ENCODE data around the gene FAM114A2.
"Not testable (repeated sequence)": the region's sequence is repeated elsewhere in the genome, so short reads cannot be mapped to it uniquely, and the experiment has no call there.

FAM114A2 gene

DNA sequence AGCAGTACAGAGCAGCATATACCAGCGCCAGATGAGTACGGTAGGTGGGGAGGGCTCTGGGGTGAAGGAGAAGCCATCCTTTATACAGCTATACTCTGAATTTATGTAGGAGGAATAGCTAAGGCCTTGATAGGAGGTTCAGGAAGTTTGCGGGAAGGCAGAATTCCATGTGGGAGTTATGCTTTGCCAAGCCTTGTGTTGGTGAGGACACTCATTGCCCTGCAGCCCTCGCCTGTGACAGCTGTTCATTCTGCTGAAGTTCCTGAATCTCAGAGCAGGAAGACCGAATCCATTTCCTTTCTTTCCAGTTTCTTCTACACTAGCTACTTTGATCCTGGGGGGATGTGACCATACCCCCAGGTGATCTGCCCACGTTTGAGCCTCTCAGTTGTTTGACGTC, 7.8 kb upstream of the FAM114A2 start:
- no peak for DNase-seq

GRCh38 chr5:154044581-154044980, 5.9 kb upstream of the FAM114A2 start:
- no peak for DNase-seq

- no peak for DNase-seq
These were observed 5.4 kb upstream of the FAM114A2 start for GRCh38 chr5:154044099-154044498.

DNA sequence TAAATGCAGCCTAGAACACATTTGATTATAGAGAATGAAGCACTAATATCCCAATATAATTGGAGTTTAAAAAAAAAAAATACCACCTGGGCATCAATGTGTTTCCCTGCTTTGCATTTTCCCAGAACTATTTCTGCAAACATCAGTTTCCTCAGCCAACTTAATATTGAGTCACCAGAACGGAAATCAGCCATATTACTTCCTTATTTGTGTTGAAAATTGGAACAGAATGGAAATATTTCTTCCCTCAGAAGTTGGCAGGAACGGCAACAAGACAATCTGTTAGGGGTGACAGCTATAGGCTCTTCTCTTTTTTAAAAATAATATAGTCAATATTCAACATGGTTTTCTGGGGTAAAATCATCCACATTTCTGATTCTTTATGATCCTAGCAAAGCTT, 4.1 kb upstream of the FAM114A2 start:
- no peak for DNase-seq

DNA sequence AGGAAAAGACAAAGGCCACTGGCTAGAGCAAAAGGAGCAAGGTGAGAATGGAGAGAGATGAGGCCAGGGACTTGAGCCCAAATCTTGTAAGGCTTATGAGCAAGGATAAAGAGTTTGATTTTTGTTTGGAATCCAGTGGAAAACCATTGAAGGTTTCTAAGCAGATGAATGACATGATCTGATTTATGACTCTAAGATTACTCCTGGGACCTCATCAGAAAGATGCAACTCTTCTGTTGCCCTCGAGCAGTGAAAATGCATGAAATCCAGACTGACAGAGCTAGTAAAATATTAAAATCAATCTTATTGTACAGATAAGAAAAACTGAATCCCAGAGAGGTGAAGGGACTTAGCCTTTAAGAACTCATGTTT, 734 bp upstream of the FAM114A2 start:
- DNase-seq, result no peak

GRCh38 chr5:154038261-154038706, 426 bp downstream of the FAM114A2 start:
- DNase-seq, result no peak

DNA sequence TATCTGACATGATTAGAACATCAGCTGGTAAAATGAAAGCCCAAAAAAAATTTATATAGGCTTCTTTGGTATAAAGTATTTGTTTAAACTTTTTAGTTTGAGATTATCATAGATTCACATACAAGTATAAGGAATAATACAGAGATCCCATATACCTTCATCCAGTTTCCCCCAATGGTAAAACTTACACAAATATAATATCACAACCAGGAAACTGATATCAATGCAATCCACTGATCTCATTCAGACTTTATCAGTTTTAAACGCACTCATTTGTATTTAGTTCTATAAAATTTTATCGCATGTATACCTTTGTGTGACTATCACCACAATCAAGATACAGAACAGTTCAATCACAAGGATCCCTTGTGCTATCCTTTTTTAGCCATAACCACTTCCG, 3.8 kb downstream of the FAM114A2 start:
- DNase-seq, result no peak

DNA sequence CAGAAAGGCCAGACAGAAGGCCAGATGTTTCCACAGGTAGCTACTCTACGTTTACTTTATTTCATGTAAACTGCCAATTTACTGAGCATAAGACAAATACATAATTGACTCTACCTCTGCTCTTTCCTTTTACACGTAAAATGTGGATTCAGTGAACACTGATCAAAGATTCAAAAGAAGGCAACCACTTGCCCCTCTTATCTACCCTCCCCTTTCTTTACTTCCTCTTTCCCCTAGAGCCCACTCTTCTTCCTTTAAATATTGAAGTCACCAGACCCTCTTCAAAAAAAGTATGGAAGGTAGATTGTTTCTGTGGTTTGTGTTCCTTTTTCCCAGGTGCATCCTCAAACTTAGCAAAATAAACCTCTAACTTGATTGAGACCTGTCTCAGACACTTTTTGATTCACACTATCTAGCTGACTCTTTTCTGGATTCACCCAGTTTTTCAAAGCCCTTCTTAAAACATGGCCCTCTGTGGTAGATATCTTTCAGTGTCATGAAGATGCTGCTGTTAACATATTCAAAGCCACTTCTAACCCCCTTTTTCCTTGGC, 6.7 kb downstream of the FAM114A2 start:
- no peak for DNase-seq

GRCh38 chr5:154025951-154026350, 12.8 kb downstream of the FAM114A2 start:
- no peak for DNase-seq

DNA sequence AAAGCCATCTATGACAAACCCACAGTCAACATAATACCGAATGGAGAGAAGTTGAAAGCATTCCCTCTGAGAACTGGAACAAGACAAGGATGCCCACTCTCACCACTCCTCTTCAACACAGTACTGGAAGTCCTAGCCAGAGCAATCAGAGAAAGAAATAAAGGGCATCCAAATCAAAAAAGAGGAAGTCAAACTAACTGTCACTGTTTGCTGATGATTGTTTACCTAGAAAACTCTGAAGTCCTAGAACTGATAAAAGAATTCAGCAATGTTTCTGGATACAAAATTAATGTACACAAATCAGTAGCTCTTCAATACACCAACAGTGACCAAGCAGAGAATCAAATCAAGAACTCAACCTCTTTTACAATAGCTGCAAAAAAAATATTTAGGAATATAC, 19.8 kb downstream of the FAM114A2 start:
- not testable (repeated sequence) for DNase-seq

GRCh38 chr5:154015071-154015693, 23.5 kb downstream of the FAM114A2 start:
- no peak for DNase-seq

GRCh38 chr5:154010660-154011059, 28.1 kb downstream of the FAM114A2 start:
- DNase-seq, result no peak

DNA sequence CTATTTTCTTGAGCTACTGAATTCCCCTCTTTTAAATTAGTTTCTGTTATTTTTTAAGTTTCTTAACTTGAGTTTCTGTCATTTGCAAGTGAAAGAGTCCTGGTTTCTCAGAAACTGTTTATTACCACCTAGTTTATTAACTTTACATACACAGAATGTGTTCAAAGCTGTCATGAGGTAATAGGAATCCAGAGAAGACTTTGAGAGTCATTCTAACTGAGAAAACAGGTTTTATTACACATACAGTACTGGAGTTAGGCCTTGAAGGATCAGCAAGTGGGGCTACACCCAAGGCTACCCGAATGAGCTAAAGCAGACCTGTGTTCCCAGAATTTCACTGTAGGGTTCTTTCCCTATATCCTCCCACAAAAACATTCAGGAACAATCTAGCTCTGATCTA, 33.1 kb downstream of the FAM114A2 start:
- no peak for DNase-seq

GRCh38 chr5:154002511-154003020, 36.1 kb downstream of the FAM114A2 start:
- DNase-seq, result no peak

GRCh38 chr5:154002093-154002492, 36.6 kb downstream of the FAM114A2 start:
- no peak for DNase-seq

DNA sequence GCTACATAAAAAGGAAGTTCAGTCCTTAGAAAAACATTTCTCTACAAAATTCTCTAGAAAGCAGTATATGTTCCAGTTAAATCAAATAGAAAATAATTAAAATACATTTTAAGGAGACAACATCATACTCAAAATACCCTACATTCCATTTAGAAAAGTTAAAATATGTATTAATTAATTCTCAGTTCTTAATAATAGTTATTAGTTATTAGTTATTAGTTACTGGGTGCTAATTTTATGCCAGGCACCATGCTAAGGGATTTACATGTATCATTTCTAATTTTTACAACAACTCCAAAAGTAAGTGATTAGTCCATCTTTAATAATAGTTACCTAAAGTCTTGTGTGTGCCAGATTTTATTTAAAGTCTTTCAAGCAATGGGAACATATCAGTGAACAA, 38.0 kb downstream of the FAM114A2 start:
- no peak for DNase-seq

GRCh38 chr5:153999995-154000394, 38.7 kb downstream of the FAM114A2 start:
- no peak for DNase-seq

DNA sequence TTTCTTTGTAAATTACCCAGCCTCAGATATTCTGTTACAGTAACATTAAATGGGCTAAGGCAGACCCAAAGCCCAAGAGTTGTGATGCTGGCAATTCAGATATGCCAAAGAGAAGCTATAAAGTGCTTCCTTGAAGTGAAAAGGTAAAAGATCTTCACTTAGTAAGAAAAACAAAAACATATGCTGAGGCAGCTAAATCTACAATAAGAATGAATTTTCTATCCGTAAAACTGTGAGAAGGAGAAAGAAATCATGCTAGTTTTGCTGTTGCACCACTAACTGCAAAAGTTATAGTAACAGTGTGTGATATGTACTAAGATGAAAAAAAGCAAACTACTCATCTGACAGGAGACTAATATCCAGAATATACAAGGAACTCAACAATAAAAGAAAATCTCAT, 39.9 kb downstream of the FAM114A2 start:
- DNase-seq, result no peak

DNA sequence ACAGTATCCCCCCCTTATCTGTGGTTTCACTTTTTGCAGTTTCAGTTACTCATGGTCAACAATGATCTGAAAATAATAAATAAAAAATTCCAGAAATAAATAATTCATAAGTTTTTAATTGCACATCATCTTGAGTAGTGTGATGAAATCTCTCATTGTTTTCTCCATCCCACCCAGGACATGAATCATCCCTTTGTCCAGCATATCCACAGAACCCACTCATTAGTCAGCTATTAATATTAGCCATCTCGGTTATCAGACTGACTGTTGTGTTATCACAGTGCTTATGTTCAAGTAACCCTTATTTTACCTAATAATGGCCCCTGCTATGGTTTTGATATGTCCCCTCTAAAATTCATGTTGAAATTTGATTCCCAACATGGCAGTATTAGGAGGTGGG, 40.7 kb downstream of the FAM114A2 start:
- DNase-seq, result no peak

GRCh38 chr5:153991168-153991567, 47.5 kb downstream of the FAM114A2 start:
- DNase-seq, result no peak

- DNase-seq, result no peak
These were observed 50.2 kb downstream of the FAM114A2 start for GRCh38 chr5:153988510-153988909.

- no peak for DNase-seq
These were observed 51.4 kb downstream of the FAM114A2 start for GRCh38 chr5:153987301-153987700.

GRCh38 chr5:153985498-153985897, 53.2 kb downstream of the FAM114A2 start:
- DNase-seq, result no peak

DNA sequence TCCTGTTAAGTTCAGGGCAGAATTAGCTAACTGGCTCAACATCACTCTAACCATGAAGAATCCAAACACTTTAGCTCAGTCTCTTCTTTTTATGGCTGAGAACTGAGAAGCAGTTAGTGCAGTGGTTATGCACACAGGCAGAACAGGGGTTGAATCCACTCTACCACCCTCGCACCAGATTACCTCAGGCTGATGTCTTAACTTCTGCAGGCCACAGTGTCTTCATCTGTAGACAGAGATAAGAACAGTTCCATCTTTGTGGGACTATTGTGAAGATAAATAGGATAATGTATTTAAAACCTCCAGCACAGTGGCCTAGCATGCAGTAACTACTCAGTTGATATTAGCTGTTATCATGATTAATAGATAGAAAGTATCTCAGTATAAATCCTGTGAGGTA, 54.8 kb downstream of the FAM114A2 start:
- DNase-seq, result no peak
